ENCODE measurements around the gene SOX6.

The SOX6 gene

DNA sequence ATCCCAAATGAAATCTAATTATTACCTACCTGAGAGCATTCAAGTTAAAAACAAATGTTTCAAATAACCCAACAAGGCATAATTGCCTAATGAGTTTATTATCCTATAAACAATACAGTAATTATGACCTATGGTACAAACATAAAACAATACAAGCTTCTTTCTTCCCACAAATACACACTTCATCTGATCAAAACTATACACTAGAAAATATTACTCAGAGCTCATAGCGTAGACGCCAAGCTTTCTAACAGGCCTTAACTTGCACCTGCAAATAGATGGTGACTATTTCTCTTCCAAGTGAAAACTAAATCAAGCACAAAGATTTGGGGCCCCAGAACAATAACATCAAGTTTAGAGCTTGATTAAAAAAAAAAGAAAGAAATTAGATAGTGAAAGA lies 78.1 kb downstream of the SOX6 start:
- Histone ChIP-seq H3K36me3 (replicated peaks in 1 of 2; ENCODE audit: control insufficient read depth in 2 of 2, insufficient read depth in 2 of 2, low read length in 2 of 2) (no peaks in the 10 kb centered on the region), H3K4me1 (ENCODE audit: control insufficient read depth in 2 of 2, insufficient read depth in 1 of 2, low read depth in 1 of 2, low read length in 2 of 2) (peaks cover 0 to 5% of the 10 kb centered on the region in 2 donors), H3K18ac (ENCODE audit: low read length) (no peak overlapping the region), H2BK120ac (ENCODE audit: low read depth, low read length) (no peak overlapping the region), H2BK5ac (ENCODE audit: low read length) (no peak overlapping the region), H3K9ac (ENCODE audit: low read depth, low read length, poor library complexity) (no peak overlapping the region), H3K4ac (ENCODE audit: low read length) (no peak overlapping the region), H2AK5ac (ENCODE audit: low read depth, low read length) (no peak overlapping the region), H3K14ac (ENCODE audit: low read length) (no peak overlapping the region), H3K4me3 (ENCODE audit: low read length in 2 of 2) (no peak overlapping the region), H3K79me1 (ENCODE audit: low read depth, low read length) (no peaks in the 10 kb centered on the region), H2BK15ac (ENCODE audit: low read length) (no peak overlapping the region), H2AFZ (ENCODE audit: low read length) (no peak overlapping the region), H2BK12ac (ENCODE audit: low read length) (no peak overlapping the region), H3K4me2 (ENCODE audit: insufficient read depth, low read length, poor library complexity, severe bottlenecking) (no peak overlapping the region), H3K9me3 (replicated peaks in 1 of 2; ENCODE audit: control insufficient read depth in 2 of 2, insufficient read depth in 1 of 2, low read depth in 1 of 2, low read length in 2 of 2) (no peaks in the 10 kb centered on the region), H3K23ac (ENCODE audit: low read depth, low read length, poor library complexity) (no peak overlapping the region), H3K27ac (replicated peaks; ENCODE audit: low read length) (no peak overlapping the region), H3K27me3 (ENCODE audit: control insufficient read depth in 3 of 3, insufficient read depth in 3 of 3, low read depth in 1 of 3, low read length in 3 of 3) (no peaks in the 10 kb centered on the region), H4K91ac (ENCODE audit: low read depth, low read length, poor library complexity) (no peak overlapping the region), H4K8ac (ENCODE audit: low read depth, low read length) (no peak overlapping the region)
- WGBS, 2 donors (ENCODE audit: extremely low coverage in 2 of 2, insufficient read length in 2 of 2, insufficient replicate concordance in 1 of 2) = no CpG with 5 or more reads among the region's 2 CpGs
- DNase-seq (ENCODE audit: low spot score) = no peak

DNA sequence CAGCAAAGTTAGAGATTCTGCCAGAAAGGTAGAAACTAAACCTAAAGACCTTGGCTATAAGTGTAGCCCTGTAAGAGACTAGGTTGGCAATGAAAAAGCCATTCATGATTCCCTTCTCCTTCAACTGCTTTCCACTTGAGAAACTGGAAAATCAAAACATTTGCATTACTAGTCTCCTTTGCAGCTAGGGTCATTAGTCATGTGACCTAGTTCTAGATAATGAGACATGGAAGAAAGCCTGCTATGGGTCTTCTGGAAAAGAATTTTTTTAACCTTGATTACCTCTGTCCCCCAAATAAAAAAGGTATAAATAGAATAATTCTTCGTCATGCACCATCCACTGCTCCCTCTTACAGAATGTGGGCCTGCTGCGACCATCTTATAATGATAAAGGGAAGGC lies 80.1 kb downstream of the SOX6 start:
- H3K4me3 ChIP-seq (ENCODE audit: low read length in 2 of 2) = no peak overlapping the region
- H3K36me3 ChIP-seq (replicated peaks in 1 of 2; ENCODE audit: control insufficient read depth in 2 of 2, insufficient read depth in 2 of 2, low read length in 2 of 2) = no peaks in the 10 kb centered on the region
- no peak overlapping the region for H2BK5ac ChIP-seq (ENCODE audit: low read length)
- H2BK12ac ChIP-seq (ENCODE audit: low read length) = no peak overlapping the region
- H3K27ac ChIP-seq (replicated peaks; ENCODE audit: low read length) = no peak overlapping the region
- no peak for DNase-seq (ENCODE audit: low spot score)
- H3K4ac ChIP-seq (ENCODE audit: low read length) = no peak overlapping the region
- no peak overlapping the region for H4K91ac ChIP-seq (ENCODE audit: low read depth, low read length, poor library complexity)
- no peaks in the 10 kb centered on the region for H3K27me3 ChIP-seq (ENCODE audit: control insufficient read depth in 3 of 3, insufficient read depth in 3 of 3, low read depth in 1 of 3, low read length in 3 of 3)
- H4K8ac ChIP-seq (ENCODE audit: low read depth, low read length) = no peak overlapping the region
- WGBS, 2 donors (ENCODE audit: extremely low coverage in 2 of 2, insufficient read length in 2 of 2, insufficient replicate concordance in 1 of 2) = no CpG with 5 or more reads among the region's 2 CpGs
- no peak overlapping the region for H3K9ac ChIP-seq (ENCODE audit: low read depth, low read length, poor library complexity)
- no peak overlapping the region for H3K4me2 ChIP-seq (ENCODE audit: insufficient read depth, low read length, poor library complexity, severe bottlenecking)
- H3K4me1 ChIP-seq (ENCODE audit: control insufficient read depth in 2 of 2, insufficient read depth in 1 of 2, low read depth in 1 of 2, low read length in 2 of 2) = peaks cover 0 to 5% of the 10 kb centered on the region in 2 donors
- H2AK5ac ChIP-seq (ENCODE audit: low read depth, low read length) = no peak overlapping the region
- H2BK15ac ChIP-seq (ENCODE audit: low read length) = no peak overlapping the region
- no peak overlapping the region for H3K14ac ChIP-seq (ENCODE audit: low read length)
- H3K18ac ChIP-seq (ENCODE audit: low read length) = no peak overlapping the region
- H2BK120ac ChIP-seq (ENCODE audit: low read depth, low read length) = no peak overlapping the region
- H3K23ac ChIP-seq (ENCODE audit: low read depth, low read length, poor library complexity) = no peak overlapping the region
- H2AFZ ChIP-seq (ENCODE audit: low read length) = no peak overlapping the region
- no peaks in the 10 kb centered on the region for H3K9me3 ChIP-seq (replicated peaks in 1 of 2; ENCODE audit: control insufficient read depth in 2 of 2, insufficient read depth in 1 of 2, low read depth in 1 of 2, low read length in 2 of 2)
- H3K79me1 ChIP-seq (ENCODE audit: low read depth, low read length) = no peaks in the 10 kb centered on the region

GRCh38 chr11:16271258-16271657 lies 85.1 kb downstream of the SOX6 start:
- H3K36me3 ChIP-seq (replicated peaks in 1 of 2; ENCODE audit: control insufficient read depth in 2 of 2, insufficient read depth in 2 of 2, low read length in 2 of 2) = no peaks in the 10 kb centered on the region
- H3K27ac ChIP-seq (replicated peaks; ENCODE audit: low read length) = no peak overlapping the region
- no peak overlapping the region for H2BK12ac ChIP-seq (ENCODE audit: low read length)
- no peak for DNase-seq (ENCODE audit: low spot score)
- H3K18ac ChIP-seq (ENCODE audit: low read length) = no peak overlapping the region
- no peak overlapping the region for H2BK5ac ChIP-seq (ENCODE audit: low read length)
- H4K91ac ChIP-seq (ENCODE audit: low read depth, low read length, poor library complexity) = no peak overlapping the region
- H3K4me3 ChIP-seq (ENCODE audit: low read length in 2 of 2) = no peak overlapping the region
- no peak overlapping the region for H2AFZ ChIP-seq (ENCODE audit: low read length)
- no peak overlapping the region for H3K4ac ChIP-seq (ENCODE audit: low read length)
- H3K14ac ChIP-seq (ENCODE audit: low read length) = no peak overlapping the region
- WGBS, 2 donors (ENCODE audit: extremely low coverage in 2 of 2, insufficient read length in 2 of 2, insufficient replicate concordance in 1 of 2) = no CpG with 5 or more reads among the region's 1 CpG
- no peak overlapping the region for H3K4me2 ChIP-seq (ENCODE audit: insufficient read depth, low read length, poor library complexity, severe bottlenecking)
- no peak overlapping the region for H3K9ac ChIP-seq (ENCODE audit: low read depth, low read length, poor library complexity)
- H3K4me1 ChIP-seq (ENCODE audit: control insufficient read depth in 2 of 2, insufficient read depth in 1 of 2, low read depth in 1 of 2, low read length in 2 of 2) = no peaks in the 10 kb centered on the region
- no peaks in the 10 kb centered on the region for H3K79me1 ChIP-seq (ENCODE audit: low read depth, low read length)
- H2BK15ac ChIP-seq (ENCODE audit: low read length) = no peak overlapping the region
- H4K8ac ChIP-seq (ENCODE audit: low read depth, low read length) = no peak overlapping the region
- no peaks in the 10 kb centered on the region for H3K9me3 ChIP-seq (replicated peaks in 1 of 2; ENCODE audit: control insufficient read depth in 2 of 2, insufficient read depth in 1 of 2, low read depth in 1 of 2, low read length in 2 of 2)
- no peak overlapping the region for H3K23ac ChIP-seq (ENCODE audit: low read depth, low read length, poor library complexity)
- H2AK5ac ChIP-seq (ENCODE audit: low read depth, low read length) = no peak overlapping the region
- no peaks in the 10 kb centered on the region for H3K27me3 ChIP-seq (ENCODE audit: control insufficient read depth in 3 of 3, insufficient read depth in 3 of 3, low read depth in 1 of 3, low read length in 3 of 3)
- no peak overlapping the region for H2BK120ac ChIP-seq (ENCODE audit: low read depth, low read length)

GRCh38 chr11:16266021-16266420 lies 90.3 kb downstream of the SOX6 start:
- Histone ChIP-seq H3K18ac (ENCODE audit: low read length) (no peak overlapping the region), H3K36me3 (replicated peaks in 1 of 2; ENCODE audit: control insufficient read depth in 2 of 2, insufficient read depth in 2 of 2, low read length in 2 of 2) (no peaks in the 10 kb centered on the region), H3K9ac (ENCODE audit: low read depth, low read length, poor library complexity) (no peak overlapping the region), H4K91ac (ENCODE audit: low read depth, low read length, poor library complexity) (no peak overlapping the region), H2BK120ac (ENCODE audit: low read depth, low read length) (no peak overlapping the region), H2BK5ac (ENCODE audit: low read length) (no peak overlapping the region), H2AK5ac (ENCODE audit: low read depth, low read length) (no peak overlapping the region), H2BK15ac (ENCODE audit: low read length) (no peak overlapping the region), H3K14ac (ENCODE audit: low read length) (no peak overlapping the region), H2AFZ (ENCODE audit: low read length) (no peak overlapping the region), H3K27me3 (ENCODE audit: control insufficient read depth in 3 of 3, insufficient read depth in 3 of 3, low read depth in 1 of 3, low read length in 3 of 3) (no peaks in the 10 kb centered on the region), H3K23ac (ENCODE audit: low read depth, low read length, poor library complexity) (no peak overlapping the region), H3K4ac (ENCODE audit: low read length) (no peak overlapping the region), H3K9me3 (replicated peaks in 1 of 2; ENCODE audit: control insufficient read depth in 2 of 2, insufficient read depth in 1 of 2, low read depth in 1 of 2, low read length in 2 of 2) (no peaks in the 10 kb centered on the region), H3K79me1 (ENCODE audit: low read depth, low read length) (no peaks in the 10 kb centered on the region), H3K4me2 (ENCODE audit: insufficient read depth, low read length, poor library complexity, severe bottlenecking) (no peak overlapping the region), H2BK12ac (ENCODE audit: low read length) (no peak overlapping the region), H4K8ac (ENCODE audit: low read depth, low read length) (no peak overlapping the region), H3K4me3 (ENCODE audit: low read length in 2 of 2) (no peak overlapping the region), H3K27ac (replicated peaks; ENCODE audit: low read length) (no peak overlapping the region), H3K4me1 (ENCODE audit: control insufficient read depth in 2 of 2, insufficient read depth in 1 of 2, low read depth in 1 of 2, low read length in 2 of 2) (no peaks in the 10 kb centered on the region)
- no peak for DNase-seq (ENCODE audit: low spot score)

All from neuronal stem cell (in vitro differentiated cells).